ENCODE results near the gene DDR1.

Gene DDR1

DNA sequence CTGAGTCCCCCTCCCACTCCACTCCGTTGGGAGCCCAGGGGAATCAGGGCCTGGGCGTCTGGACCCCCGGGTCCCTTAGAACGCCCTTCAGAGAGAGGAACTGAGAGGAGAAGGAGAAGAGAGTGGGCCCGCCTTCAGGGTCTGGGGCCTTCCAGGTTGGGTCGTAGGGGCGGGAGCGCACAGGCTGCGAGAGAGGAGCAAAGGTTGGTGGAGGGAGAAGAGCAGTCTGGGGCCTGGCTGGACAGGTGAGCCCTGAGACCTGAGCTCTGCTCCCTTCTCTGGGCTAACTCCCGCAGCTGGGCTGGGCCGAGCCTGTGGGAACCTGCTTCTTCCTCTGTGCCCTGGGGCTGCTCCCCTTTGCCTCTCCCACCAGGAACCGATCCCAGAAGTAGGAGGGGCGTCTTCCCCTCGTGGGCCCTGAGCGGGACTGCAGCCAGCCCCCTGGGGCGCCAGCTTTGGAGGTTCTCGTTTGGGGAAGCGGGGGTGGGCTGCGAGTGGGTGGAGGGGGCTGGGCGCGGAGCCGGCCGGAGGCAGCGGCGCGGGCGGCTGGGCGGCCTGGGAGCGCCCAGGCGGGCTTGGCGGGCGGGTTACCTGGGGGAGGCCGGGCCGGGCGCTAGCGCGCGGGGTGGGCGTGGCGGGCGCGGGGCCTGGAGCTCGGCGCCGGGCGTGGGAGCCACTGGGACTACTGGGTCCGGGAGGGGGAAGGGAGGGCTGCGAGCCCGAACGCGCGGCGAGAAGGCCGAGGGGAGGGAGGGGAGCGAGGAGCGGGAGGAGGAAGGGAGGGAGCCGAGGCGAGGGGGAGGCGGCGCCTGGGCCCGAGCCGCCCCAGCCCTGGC is at the start of gene DDR1:
TSS of gene DDR1 (plus strand) at position 835 of the 836 bp plus-strand sequence. CDS start 4,211 bp downstream, outside the sequence.
- Histone ChIP-seq H3K27ac (ENCODE audit: low read depth, low read length) (peak within 1 kb of the TSS; percentile 35; the same call in 1 of the 2 replicates), H3K36me3 (ENCODE audit: low read length) (no peaks in the 10 kb centered on the region), H2AFZ (ENCODE audit: low read depth, low read length, severe bottlenecking) (peak within 1 kb of the TSS; percentile 83), H3K9ac (ENCODE audit: low read length) (peak within 1 kb of the TSS; percentile 54), H3F3A (ENCODE audit: insufficient read depth) (no peaks in the 10 kb centered on the region), H3K27me3 (ENCODE audit: low read length) (no peaks in the 10 kb centered on the region), H3K9me2 (replicated peaks; ENCODE audit: insufficient read depth, low read length) (no peaks in the 10 kb centered on the region), H3K9me3 (ENCODE audit: insufficient read depth, low read length) (no peaks in the 10 kb centered on the region), H3K79me2 (ENCODE audit: insufficient read depth, low read length) (no peaks in the 10 kb centered on the region), H3K4me3 (ENCODE audit: insufficient read depth, low read length, poor library complexity, severe bottlenecking) (peak within 1 kb of the TSS; percentile 55), H4K20me1 (ENCODE audit: low read depth, low read length) (no peaks in the 10 kb centered on the region), H3K4me2 (ENCODE audit: low read depth, low read length, poor library complexity, severe bottlenecking) (peak within 1 kb of the TSS; percentile 55)
- no peak for TF ChIP-seq EZH2phosphoT487 (conservative IDR thresholded peaks at IDR 0.05; ENCODE audit: low read length)
- TF ChIP-seq, protein P1, sequence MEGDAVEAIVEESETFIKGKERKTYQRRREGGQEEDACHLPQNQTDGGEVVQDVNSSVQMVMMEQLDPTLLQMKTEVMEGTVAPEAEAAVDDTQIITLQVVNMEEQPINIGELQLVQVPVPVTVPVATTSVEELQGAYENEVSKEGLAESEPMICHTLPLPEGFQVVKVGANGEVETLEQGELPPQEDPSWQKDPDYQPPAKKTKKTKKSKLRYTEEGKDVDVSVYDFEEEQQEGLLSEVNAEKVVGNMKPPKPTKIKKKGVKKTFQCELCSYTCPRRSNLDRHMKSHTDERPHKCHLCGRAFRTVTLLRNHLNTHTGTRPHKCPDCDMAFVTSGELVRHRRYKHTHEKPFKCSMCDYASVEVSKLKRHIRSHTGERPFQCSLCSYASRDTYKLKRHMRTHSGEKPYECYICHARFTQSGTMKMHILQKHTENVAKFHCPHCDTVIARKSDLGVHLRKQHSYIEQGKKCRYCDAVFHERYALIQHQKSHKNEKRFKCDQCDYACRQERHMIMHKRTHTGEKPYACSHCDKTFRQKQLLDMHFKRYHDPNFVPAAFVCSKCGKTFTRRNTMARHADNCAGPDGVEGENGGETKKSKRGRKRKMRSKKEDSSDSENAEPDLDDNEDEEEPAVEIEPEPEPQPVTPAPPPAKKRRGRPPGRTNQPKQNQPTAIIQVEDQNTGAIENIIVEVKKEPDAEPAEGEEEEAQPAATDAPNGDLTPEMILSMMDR (IDR thresholded peaks at IDR 0.05; ENCODE audit: insufficient read depth, low read length, poor library complexity, severe bottlenecking), result no peak

DNA sequence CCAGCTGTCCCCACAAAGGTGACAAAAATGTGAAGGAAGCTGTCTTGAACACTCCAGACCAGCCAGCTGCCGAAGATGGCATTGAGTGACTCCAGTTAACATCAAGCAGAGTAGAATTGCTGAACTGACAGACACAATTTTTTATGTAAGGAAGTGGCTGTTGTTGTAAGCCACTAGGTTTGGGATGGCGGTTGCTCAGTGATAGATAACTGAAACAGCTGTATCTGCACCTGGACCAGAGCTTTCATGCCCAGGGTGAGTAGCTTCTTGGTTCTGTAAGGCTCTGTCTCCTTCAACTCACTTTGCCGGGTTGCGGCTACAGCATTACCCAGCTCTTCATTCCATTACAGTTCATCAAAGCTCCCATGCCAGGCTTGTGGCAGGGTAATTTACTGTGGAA is 49.7 kb upstream of the DDR1 start:
- H3K27me3 ChIP-seq (ENCODE audit: low read length), result no peaks in the 10 kb centered on the region
- no peaks in the 10 kb centered on the region for H3K9me2 ChIP-seq (replicated peaks; ENCODE audit: insufficient read depth, low read length)
- H3K79me2 ChIP-seq (ENCODE audit: insufficient read depth, low read length), result no peaks in the 10 kb centered on the region
- no peak overlapping the region for H3K4me3 ChIP-seq (ENCODE audit: insufficient read depth, low read length, poor library complexity, severe bottlenecking)
- H4K20me1 ChIP-seq (ENCODE audit: low read depth, low read length), result no peaks in the 10 kb centered on the region
- H3K27ac ChIP-seq (ENCODE audit: low read depth, low read length), result no peak overlapping the region
- H3F3A ChIP-seq (ENCODE audit: insufficient read depth), result no peaks in the 10 kb centered on the region
- H2AFZ ChIP-seq (ENCODE audit: low read depth, low read length, severe bottlenecking), result no peak overlapping the region
- H3K9ac ChIP-seq (ENCODE audit: low read length), result no peak overlapping the region
- no peak overlapping the region for H3K4me2 ChIP-seq (ENCODE audit: low read depth, low read length, poor library complexity, severe bottlenecking)
- H3K9me3 ChIP-seq (ENCODE audit: insufficient read depth, low read length), result no peaks in the 10 kb centered on the region
- H3K36me3 ChIP-seq (ENCODE audit: low read length), result no peaks in the 10 kb centered on the region
- TF ChIP-seq, protein P1 (IDR thresholded peaks at IDR 0.05; ENCODE audit: insufficient read depth, low read length, poor library complexity, severe bottlenecking), result no peak
- no peak for TF ChIP-seq EZH2phosphoT487 (conservative IDR thresholded peaks at IDR 0.05; ENCODE audit: low read length)

DNA sequence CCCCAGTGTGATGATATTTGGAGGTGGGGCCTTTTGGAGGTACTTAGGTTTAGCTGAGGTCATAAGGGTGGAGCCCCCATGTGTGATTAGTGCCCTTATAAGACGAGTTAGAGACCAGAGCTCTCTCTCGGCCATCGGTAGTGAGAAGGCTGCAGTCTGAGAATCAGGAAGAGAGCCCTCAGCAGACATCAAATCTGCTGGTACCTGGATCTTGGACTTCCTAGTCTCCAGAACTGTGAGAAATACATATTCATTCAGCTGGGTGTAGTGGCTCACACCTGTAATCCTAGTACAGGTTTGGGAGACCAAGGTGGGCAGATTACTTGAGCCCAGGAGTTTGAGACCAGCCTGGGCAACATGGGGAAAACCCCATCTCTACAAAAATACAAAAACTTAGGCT is 48.7 kb upstream of the DDR1 start:
- Histone ChIP-seq H3K9me3 (ENCODE audit: insufficient read depth, low read length) (no peaks in the 10 kb centered on the region), H3K36me3 (ENCODE audit: low read length) (no peaks in the 10 kb centered on the region), H3K9me2 (replicated peaks; ENCODE audit: insufficient read depth, low read length) (no peaks in the 10 kb centered on the region), H3K4me2 (ENCODE audit: low read depth, low read length, poor library complexity, severe bottlenecking) (no peak overlapping the region), H2AFZ (ENCODE audit: low read depth, low read length, severe bottlenecking) (no peak overlapping the region), H3K79me2 (ENCODE audit: insufficient read depth, low read length) (no peaks in the 10 kb centered on the region), H4K20me1 (ENCODE audit: low read depth, low read length) (no peaks in the 10 kb centered on the region), H3K27ac (ENCODE audit: low read depth, low read length) (no peak overlapping the region), H3K4me3 (ENCODE audit: insufficient read depth, low read length, poor library complexity, severe bottlenecking) (no peak overlapping the region), H3K27me3 (ENCODE audit: low read length) (no peaks in the 10 kb centered on the region), H3F3A (ENCODE audit: insufficient read depth) (no peaks in the 10 kb centered on the region), H3K9ac (ENCODE audit: low read length) (no peak overlapping the region)
- TF ChIP-seq EZH2phosphoT487 (conservative IDR thresholded peaks at IDR 0.05; ENCODE audit: low read length), result no peak
- TF ChIP-seq, protein P1 (IDR thresholded peaks at IDR 0.05; ENCODE audit: insufficient read depth, low read length, poor library complexity, severe bottlenecking), result no peak
